ENCODE results near the gene ZRANB1.

DNA sequence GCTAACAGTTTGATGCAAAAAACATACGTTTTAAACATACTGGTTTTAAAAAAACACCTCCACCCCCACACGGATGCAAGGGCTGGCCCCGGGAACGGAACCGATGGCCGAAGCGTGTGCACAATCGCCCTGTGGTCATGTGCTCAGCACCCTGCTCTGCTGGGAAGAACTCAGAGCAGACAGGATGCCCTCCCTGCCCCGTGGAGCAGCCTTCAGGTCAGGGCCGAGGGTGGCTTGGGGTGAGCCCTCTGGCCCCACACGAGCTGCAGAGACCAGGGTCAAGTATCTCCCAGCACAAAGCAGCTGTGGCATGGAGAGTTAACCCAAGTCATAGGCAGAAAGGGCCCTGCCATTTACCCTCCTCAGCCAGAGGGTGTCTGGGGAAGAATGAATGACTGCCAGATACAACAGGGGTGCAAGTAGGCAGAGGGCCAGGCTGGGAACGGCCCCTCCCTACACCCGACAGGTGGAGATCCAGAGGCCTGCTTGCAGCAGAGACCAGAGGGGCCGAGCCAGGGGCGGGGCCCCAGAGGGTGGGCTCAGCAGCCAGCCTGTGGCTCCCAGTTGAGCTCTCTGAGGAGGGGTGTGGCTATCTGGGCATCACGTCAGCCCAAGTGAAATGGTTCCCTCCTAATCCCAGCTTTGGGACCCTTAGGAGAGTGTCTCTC lies 56.8 kb downstream of the ZRANB1 start:
- TF ChIP-seq, protein P1, sequence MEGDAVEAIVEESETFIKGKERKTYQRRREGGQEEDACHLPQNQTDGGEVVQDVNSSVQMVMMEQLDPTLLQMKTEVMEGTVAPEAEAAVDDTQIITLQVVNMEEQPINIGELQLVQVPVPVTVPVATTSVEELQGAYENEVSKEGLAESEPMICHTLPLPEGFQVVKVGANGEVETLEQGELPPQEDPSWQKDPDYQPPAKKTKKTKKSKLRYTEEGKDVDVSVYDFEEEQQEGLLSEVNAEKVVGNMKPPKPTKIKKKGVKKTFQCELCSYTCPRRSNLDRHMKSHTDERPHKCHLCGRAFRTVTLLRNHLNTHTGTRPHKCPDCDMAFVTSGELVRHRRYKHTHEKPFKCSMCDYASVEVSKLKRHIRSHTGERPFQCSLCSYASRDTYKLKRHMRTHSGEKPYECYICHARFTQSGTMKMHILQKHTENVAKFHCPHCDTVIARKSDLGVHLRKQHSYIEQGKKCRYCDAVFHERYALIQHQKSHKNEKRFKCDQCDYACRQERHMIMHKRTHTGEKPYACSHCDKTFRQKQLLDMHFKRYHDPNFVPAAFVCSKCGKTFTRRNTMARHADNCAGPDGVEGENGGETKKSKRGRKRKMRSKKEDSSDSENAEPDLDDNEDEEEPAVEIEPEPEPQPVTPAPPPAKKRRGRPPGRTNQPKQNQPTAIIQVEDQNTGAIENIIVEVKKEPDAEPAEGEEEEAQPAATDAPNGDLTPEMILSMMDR (IDR thresholded peaks at IDR 0.05): no peak
- TF ChIP-seq EP300 (IDR thresholded peaks at IDR 0.05): no peak
- no peak for TF ChIP-seq POLR2AphosphoS5 (IDR thresholded peaks at IDR 0.05)
- TF ChIP-seq POLR2A (IDR thresholded peaks at IDR 0.05): no peak

Measured in gastroesophageal sphincter (tissue), 3 donors.